Measurements from ENCODE around the gene DOLK.

DOLK gene

GRCh38 chr9:128933731-128934130 is 13.7 kb downstream of the DOLK start:
- no peak for DNase-seq (ENCODE audit: low read depth)

GRCh38 chr9:128929560-128929959 is 17.8 kb downstream of the DOLK start:
- DNase-seq (ENCODE audit: low read depth) = no peak

- DNase-seq (ENCODE audit: low read depth) = no peak
These were observed 18.8 kb downstream of the DOLK start for GRCh38 chr9:128928624-128929023.

- DNase-seq (ENCODE audit: low read depth) = peak; percentile 54
These were observed 19.5 kb downstream of the DOLK start for GRCh38 chr9:128927731-128928411.

- DNase-seq (ENCODE audit: low read depth) = no peak
These were observed 23.9 kb downstream of the DOLK start for GRCh38 chr9:128923493-128923883.

GRCh38 chr9:128921881-128922763 is 25.3 kb downstream of the DOLK start:
- DNase-seq (ENCODE audit: low read depth) = peak; percentile 65

GRCh38 chr9:128920381-128921058 is 26.9 kb downstream of the DOLK start, which contains the start of gene PHYHD1:
Gene PHYHD1, plus strand, starts transcription at chr9:128920982. Its CDS starts 1,342 bp downstream, at chr9:128922324.
- peak; percentile 80 for DNase-seq (ENCODE audit: low read depth)

- DNase-seq (ENCODE audit: low read depth) = no peak
These were observed 27.9 kb downstream of the DOLK start for GRCh38 chr9:128919402-128920089.

- DNase-seq (ENCODE audit: low read depth) = no peak
These were observed 28.5 kb downstream of the DOLK start for GRCh38 chr9:128918921-128919320.

GRCh38 chr9:128917151-128917849 is 30.1 kb downstream of the DOLK start:
- peak; percentile 78 for DNase-seq (ENCODE audit: low read depth)

- DNase-seq (ENCODE audit: low read depth) = no peak
These were observed 30.7 kb downstream of the DOLK start for GRCh38 chr9:128916745-128917144.

- peak; percentile 60 for DNase-seq (ENCODE audit: low read depth)
These were observed 31.2 kb downstream of the DOLK start for GRCh38 chr9:128916204-128916603.

- no peak for DNase-seq (ENCODE audit: low read depth)
These were observed 33.2 kb downstream of the DOLK start for GRCh38 chr9:128913995-128914772.

GRCh38 chr9:128913048-128913900 is 34.1 kb downstream of the DOLK start:
- DNase-seq (ENCODE audit: low read depth) = peak; percentile 23

GRCh38 chr9:128912270-128912853 is 35.0 kb downstream of the DOLK start:
- peak; percentile 92 for DNase-seq (ENCODE audit: low read depth)

GRCh38 chr9:128911529-128912035 is 35.8 kb downstream of the DOLK start:
- DNase-seq (ENCODE audit: low read depth) = peak; percentile 96

- no peak for DNase-seq (ENCODE audit: low read depth)
These were observed 36.5 kb downstream of the DOLK start for GRCh38 chr9:128910906-128911305.

GRCh38 chr9:128909859-128910258 is 37.5 kb downstream of the DOLK start:
- DNase-seq (ENCODE audit: low read depth) = no peak

GRCh38 chr9:128908372-128908771 is 39.0 kb downstream of the DOLK start:
- no peak for DNase-seq (ENCODE audit: low read depth)
